Neural progenitor cell (in vitro differentiated cells): ENCODE data around the gene SIGLEC9.

ENCODE experiments used
- EZH2 ChIP-seq: fragments of 200-600 bp; sonication (generic); IDR thresholded peaks from 2 replicates; pipeline ENCODE4 v1.6.1; 2017; ENCODE audit warnings: antibody characterized with exemption, mild to moderate bottlenecking, moderate library complexity
- EZH2phosphoT487 ChIP-seq: fragments of 200-600 bp; sonication (generic); IDR thresholded peaks from 2 replicates; pipeline ENCODE4 v1.6.1; 2017; ENCODE audit warnings: antibody characterized with exemption
- TF ChIP-seq, protein P1 (sequence below): fragments of 200-600 bp; sonication (generic); IDR thresholded peaks from 2 replicates; pipeline ENCODE4 v1.5.1; 2017; ENCODE audit warnings: antibody characterized with exemption, mild to moderate bottlenecking

DNA sequence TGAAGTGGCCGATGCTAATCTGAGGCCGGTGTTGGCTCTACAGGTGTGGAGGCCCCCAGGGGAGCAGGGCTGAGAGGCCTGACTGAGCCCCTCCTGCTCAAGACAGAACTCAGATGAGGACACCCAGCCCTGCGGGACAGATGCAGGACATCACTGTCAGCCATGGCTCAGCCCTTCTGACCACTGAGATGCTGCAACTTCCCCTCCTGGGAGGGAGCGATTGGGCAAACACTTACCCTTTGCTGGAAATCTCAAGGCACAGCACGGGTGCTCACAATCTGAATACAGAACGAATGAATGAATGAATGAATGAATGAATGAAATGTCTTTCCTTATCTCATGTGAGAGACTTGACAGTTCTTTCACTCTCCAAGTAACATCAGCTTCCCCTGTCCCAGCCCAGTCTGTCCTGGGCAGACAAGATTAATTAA lies 13.9 kb downstream of the SIGLEC9 start:
- TF ChIP-seq, protein P1, sequence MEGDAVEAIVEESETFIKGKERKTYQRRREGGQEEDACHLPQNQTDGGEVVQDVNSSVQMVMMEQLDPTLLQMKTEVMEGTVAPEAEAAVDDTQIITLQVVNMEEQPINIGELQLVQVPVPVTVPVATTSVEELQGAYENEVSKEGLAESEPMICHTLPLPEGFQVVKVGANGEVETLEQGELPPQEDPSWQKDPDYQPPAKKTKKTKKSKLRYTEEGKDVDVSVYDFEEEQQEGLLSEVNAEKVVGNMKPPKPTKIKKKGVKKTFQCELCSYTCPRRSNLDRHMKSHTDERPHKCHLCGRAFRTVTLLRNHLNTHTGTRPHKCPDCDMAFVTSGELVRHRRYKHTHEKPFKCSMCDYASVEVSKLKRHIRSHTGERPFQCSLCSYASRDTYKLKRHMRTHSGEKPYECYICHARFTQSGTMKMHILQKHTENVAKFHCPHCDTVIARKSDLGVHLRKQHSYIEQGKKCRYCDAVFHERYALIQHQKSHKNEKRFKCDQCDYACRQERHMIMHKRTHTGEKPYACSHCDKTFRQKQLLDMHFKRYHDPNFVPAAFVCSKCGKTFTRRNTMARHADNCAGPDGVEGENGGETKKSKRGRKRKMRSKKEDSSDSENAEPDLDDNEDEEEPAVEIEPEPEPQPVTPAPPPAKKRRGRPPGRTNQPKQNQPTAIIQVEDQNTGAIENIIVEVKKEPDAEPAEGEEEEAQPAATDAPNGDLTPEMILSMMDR: no peak
- TF ChIP-seq EZH2phosphoT487: no peak
- TF ChIP-seq EZH2: no peak
